Activated T-cell treated with anti-CD3 and anti-CD28 coated beads, Interleukin-2, amount 50 U/mL, for 1 hour (primary cell): ENCODE data around the gene CUBN.
"Not testable (repeated sequence)": the region's sequence is repeated elsewhere in the genome, so short reads cannot be mapped to it uniquely, and the experiment has no call there.

Experiments used
- DNase-seq: peaks from one replicate; pipeline ENCODE4 v3.0.0-alpha.2; 2020

The CUBN gene

GRCh38 chr10:16853809-16854208 lies 275.8 kb downstream of the CUBN start:
- DNase-seq, result no peak

- DNase-seq, result no peak
Observed at GRCh38 chr10:16853201-16853600, 276.4 kb downstream of the CUBN start.

GRCh38 chr10:16852624-16853023 lies 277.0 kb downstream of the CUBN start:
- no peak for DNase-seq

- DNase-seq, result no peak
Observed at GRCh38 chr10:16848562-16849154, 281.0 kb downstream of the CUBN start.

GRCh38 chr10:16847644-16848043 lies 282.0 kb downstream of the CUBN start:
- no peak for DNase-seq

- DNase-seq, result no peak
Observed at GRCh38 chr10:16845248-16845647, 284.4 kb downstream of the CUBN start.

GRCh38 chr10:16843252-16843870 lies 286.2 kb downstream of the CUBN start:
- no peak for DNase-seq

GRCh38 chr10:16835228-16835627 lies 294.4 kb downstream of the CUBN start:
- DNase-seq, result no peak

- no peak for DNase-seq
Observed at GRCh38 chr10:16832351-16833080, 297.1 kb downstream of the CUBN start.

- no peak for DNase-seq
Observed at GRCh38 chr10:16828701-16829175, 300.9 kb downstream of the CUBN start.

- DNase-seq, result peak; percentile 52
Observed at GRCh38 chr10:16828114-16828568, 301.5 kb downstream of the CUBN start.

- DNase-seq, result not testable (repeated sequence)
Observed at GRCh38 chr10:16827474-16827873, 302.1 kb downstream of the CUBN start.

- no peak for DNase-seq
Observed at GRCh38 chr10:16822726-16823360, 306.8 kb downstream of the CUBN start.

GRCh38 chr10:16822027-16822426 lies 307.6 kb downstream of the CUBN start:
- no peak for DNase-seq

- no peak for DNase-seq
Observed at GRCh38 chr10:16820421-16820820, 309.2 kb downstream of the CUBN start.

- DNase-seq, result no peak
Observed at GRCh38 chr10:16820018-16820417, 309.6 kb downstream of the CUBN start.

GRCh38 chr10:16819436-16819835 lies 310.2 kb downstream of the CUBN start:
- DNase-seq, result no peak

- DNase-seq, result no peak
Observed at GRCh38 chr10:16819026-16819425, 310.6 kb downstream of the CUBN start.

GRCh38 chr10:16817125-16818019 lies 312.2 kb downstream of the CUBN start, which contains the start of gene RSU1:
Gene RSU1, minus strand, starts transcription at chr10:16817424. Its CDS starts 343 bp downstream, at chr10:16817081.
- peak; percentile 100 for DNase-seq

- DNase-seq, result no peak
Observed at GRCh38 chr10:16816830-16817124, 312.8 kb downstream of the CUBN start.

GRCh38 chr10:16816171-16816570 lies 313.4 kb downstream of the CUBN start:
- DNase-seq, result no peak

GRCh38 chr10:16814012-16814411 lies 315.6 kb downstream of the CUBN start:
- DNase-seq, result no peak

GRCh38 chr10:16812676-16813075 lies 316.9 kb downstream of the CUBN start:
- DNase-seq, result no peak
